ENCODE data around the gene PTOV1. TPM values are rescaled to one million over a fixed set of nuclear protein-coding genes. Genes with fewer than 3 reads are reported as not detected.

The PTOV1 gene
- total and polyA plus RNA-seq, 2 of the 4 experiments (the other 2 are of a cell fraction), result 34.4 to 107 TPM

DNA sequence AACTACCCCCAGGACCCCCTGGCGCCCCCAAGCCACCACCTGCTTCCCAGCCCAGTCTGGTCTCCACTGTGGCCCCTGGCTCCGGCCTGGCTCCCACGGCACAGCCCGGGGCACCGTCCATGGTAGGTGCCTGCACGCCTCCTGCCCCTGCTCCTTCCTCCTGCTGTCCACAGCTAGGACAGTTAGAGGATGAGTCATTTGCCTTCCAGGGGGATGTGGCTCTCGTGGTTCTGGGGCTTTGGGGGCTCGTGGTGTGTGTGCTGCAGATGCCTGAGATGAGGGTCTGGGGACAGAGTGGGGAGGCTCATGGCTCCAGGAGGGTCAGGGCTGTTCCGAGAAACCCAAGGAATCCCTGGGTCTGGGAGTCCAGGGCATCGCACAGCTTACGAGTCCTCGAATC, 20.2 kb upstream of the PTOV1 start:
- H4K5ac ChIP-seq (ENCODE audit: low read depth, low read length), result no peak overlapping the region
- CTCF ChIA-PET, result no interaction called here
- H2BK15ac ChIP-seq (ENCODE audit: low read depth, low read length), result no peak overlapping the region
- no peak for ATAC-seq (ENCODE audit: low read depth)
- POLR2A ChIA-PET (ENCODE audit: unreplicated experiment), result no interaction called here
- no peak for DNase-seq
- peaks cover 3% of the 10 kb centered on the region; the same call in 1 of the 2 replicates for H3K9me1 ChIP-seq (ENCODE audit: insufficient read depth, low read length)
- no peak overlapping the region for H3K18ac ChIP-seq (ENCODE audit: low read depth, low read length)
- H2AK9ac ChIP-seq (replicated peaks; ENCODE audit: low read depth, low read length, poor library complexity), result no peak overlapping the region
- peaks cover 68% of the 10 kb centered on the region for H3K36me3 ChIP-seq (ENCODE audit: control insufficient read depth, insufficient read depth, low read length)
- no peak overlapping the region for H4K8ac ChIP-seq (ENCODE audit: low read depth in 2 of 2, low read length in 2 of 2)
- H3K4ac ChIP-seq (ENCODE audit: low read depth, low read length), result no peak overlapping the region
- no peak overlapping the region for H2AK5ac ChIP-seq (ENCODE audit: low read depth, low read length)
- BruUV-seq (replicated peaks), result no TSS peak
- no peaks in the 10 kb centered on the region for H3K27me3 ChIP-seq (ENCODE audit: control insufficient read depth, insufficient read depth, low read length)
- no peak overlapping the region for H4K91ac ChIP-seq (ENCODE audit: insufficient read depth, low read depth, low read length)
- intact Hi-C loops (cut with micrococcal nuclease) (no loop called here), dilution Hi-C loops (cut with HindIII; ENCODE audit: low sequenced_read_pairs, unreplicated experiment) (no loop called here), in situ Hi-C loops (cut with MboI; ENCODE audit: low sequenced_read_pairs) (no loop called here)
- H3K14ac ChIP-seq (replicated peaks; ENCODE audit: low read depth, low read length), result no peak overlapping the region
- TF ChIP-seq RCOR1 (IDR thresholded peaks at IDR 0.05; ENCODE audit: insufficient replicate concordance, low read length), result no peak
- TF ChIP-seq MAFK (IDR thresholded peaks at IDR 0.05; ENCODE audit: low read depth, low read length), result no peak
- no peak for TF ChIP-seq SMC3 (IDR thresholded peaks at IDR 0.05; ENCODE audit: low read depth, low read length)
- no peak for TF ChIP-seq BHLHE40 (IDR thresholded peaks at IDR 0.05; ENCODE audit: low read depth, low read length)
- TF ChIP-seq, protein P1, sequence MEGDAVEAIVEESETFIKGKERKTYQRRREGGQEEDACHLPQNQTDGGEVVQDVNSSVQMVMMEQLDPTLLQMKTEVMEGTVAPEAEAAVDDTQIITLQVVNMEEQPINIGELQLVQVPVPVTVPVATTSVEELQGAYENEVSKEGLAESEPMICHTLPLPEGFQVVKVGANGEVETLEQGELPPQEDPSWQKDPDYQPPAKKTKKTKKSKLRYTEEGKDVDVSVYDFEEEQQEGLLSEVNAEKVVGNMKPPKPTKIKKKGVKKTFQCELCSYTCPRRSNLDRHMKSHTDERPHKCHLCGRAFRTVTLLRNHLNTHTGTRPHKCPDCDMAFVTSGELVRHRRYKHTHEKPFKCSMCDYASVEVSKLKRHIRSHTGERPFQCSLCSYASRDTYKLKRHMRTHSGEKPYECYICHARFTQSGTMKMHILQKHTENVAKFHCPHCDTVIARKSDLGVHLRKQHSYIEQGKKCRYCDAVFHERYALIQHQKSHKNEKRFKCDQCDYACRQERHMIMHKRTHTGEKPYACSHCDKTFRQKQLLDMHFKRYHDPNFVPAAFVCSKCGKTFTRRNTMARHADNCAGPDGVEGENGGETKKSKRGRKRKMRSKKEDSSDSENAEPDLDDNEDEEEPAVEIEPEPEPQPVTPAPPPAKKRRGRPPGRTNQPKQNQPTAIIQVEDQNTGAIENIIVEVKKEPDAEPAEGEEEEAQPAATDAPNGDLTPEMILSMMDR (conservative IDR thresholded peaks at IDR 0.05; ENCODE audit: low read depth, low read length), result no peak
- TF ChIP-seq, protein P2, sequence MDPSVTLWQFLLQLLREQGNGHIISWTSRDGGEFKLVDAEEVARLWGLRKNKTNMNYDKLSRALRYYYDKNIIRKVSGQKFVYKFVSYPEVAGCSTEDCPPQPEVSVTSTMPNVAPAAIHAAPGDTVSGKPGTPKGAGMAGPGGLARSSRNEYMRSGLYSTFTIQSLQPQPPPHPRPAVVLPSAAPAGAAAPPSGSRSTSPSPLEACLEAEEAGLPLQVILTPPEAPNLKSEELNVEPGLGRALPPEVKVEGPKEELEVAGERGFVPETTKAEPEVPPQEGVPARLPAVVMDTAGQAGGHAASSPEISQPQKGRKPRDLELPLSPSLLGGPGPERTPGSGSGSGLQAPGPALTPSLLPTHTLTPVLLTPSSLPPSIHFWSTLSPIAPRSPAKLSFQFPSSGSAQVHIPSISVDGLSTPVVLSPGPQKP (IDR thresholded peaks at IDR 0.05; ENCODE audit: borderline replicate concordance, low read depth, low read length), result no peak
- TF ChIP-seq RFX5 (IDR thresholded peaks at IDR 0.05; ENCODE audit: low read depth, low read length), result no peak
- TF ChIP-seq, protein P3, sequence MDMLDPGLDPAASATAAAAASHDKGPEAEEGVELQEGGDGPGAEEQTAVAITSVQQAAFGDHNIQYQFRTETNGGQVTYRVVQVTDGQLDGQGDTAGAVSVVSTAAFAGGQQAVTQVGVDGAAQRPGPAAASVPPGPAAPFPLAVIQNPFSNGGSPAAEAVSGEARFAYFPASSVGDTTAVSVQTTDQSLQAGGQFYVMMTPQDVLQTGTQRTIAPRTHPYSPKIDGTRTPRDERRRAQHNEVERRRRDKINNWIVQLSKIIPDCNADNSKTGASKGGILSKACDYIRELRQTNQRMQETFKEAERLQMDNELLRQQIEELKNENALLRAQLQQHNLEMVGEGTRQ (IDR thresholded peaks at IDR 0.05; ENCODE audit: low read depth, low read length), result no peak
- TF ChIP-seq RAD21 (IDR thresholded peaks at IDR 0.05; ENCODE audit: low read length), result no peak
- no peak overlapping the region for H2BK5ac ChIP-seq (ENCODE audit: low read depth, low read length, poor library complexity, severe bottlenecking)
- no peak overlapping the region for H2BK120ac ChIP-seq (ENCODE audit: low read depth, low read length)
- H3K9me3 ChIP-seq (ENCODE audit: control insufficient read depth, insufficient read depth, low read length), result no peaks in the 10 kb centered on the region
- no peak overlapping the region for H2BK20ac ChIP-seq (ENCODE audit: low read depth, low read length)
- H3K4me3 ChIP-seq (ENCODE audit: insufficient read depth, low read depth, low read length), result no peak overlapping the region
- H3K9ac ChIP-seq (ENCODE audit: low read depth, low read length), result no peak overlapping the region
- H3K79me1 ChIP-seq (ENCODE audit: low read depth in 1 of 2, low read length in 2 of 2), result peaks cover 3 to 30% of the 10 kb centered on the region in 2 experiments; a peak in 3 of 4 replicates
- 87% methylated on average over 5 of the region's 12 CpGs; no CpG with 5 or more reads in 1 of the 2 experiments for WGBS, 2 experiments (ENCODE audit: extremely low coverage in 2 of 2, insufficient read length in 1 of 2)
- no peak overlapping the region for H3K23ac ChIP-seq (ENCODE audit: low read depth, low read length)
- H3K4me1 ChIP-seq (ENCODE audit: control insufficient read depth, insufficient read depth, low read length), result no peaks in the 10 kb centered on the region
- no peak overlapping the region for H2AFZ ChIP-seq (replicated peaks; ENCODE audit: low read length, poor library complexity)
- H3K27ac ChIP-seq (ENCODE audit: insufficient read depth, low read length), result no peak overlapping the region
- no peak overlapping the region for H3K4me2 ChIP-seq (ENCODE audit: low read depth, low read length)
- H3K56ac ChIP-seq (ENCODE audit: extremely low read depth, insufficient read depth, low read length), result no peak overlapping the region
- peaks cover 23% of the 10 kb centered on the region for H4K20me1 ChIP-seq (ENCODE audit: insufficient read depth, low read length)
